K562 (cell line): ENCODE measurements around the gene PRR14L. TPM values are rescaled to one million over a fixed set of nuclear protein-coding genes. Genes with fewer than 3 reads are reported as not detected.
A peak's percentile ranks its signal among the peaks of the same experiment; 100 is the strongest.
"Not testable (repeated sequence)": the region's sequence is repeated elsewhere in the genome, so short reads cannot be mapped to it uniquely, and the experiment has no call there.

ENCODE experiments used
- ATAC-seq: fragments of 200-7000 bp; cut with Tn5 transposase; 3 replicates; pipeline ENCODE4 v1.9.1; 2020; ENCODE audit warnings: moderate library complexity
- BruUV-seq: library from RNA; stranded (reverse); fragments of 400-500 nt; replicated peaks from 2 replicates; lab custom pipeline; 2021; lab: Mats Ljungman, UMichigan
- CTCF ChIA-PET: fragments of 300-600 bp; formaldehyde crosslinking; extraction: SDS; loops from one replicate; lab custom pipeline; 2021; ENCODE audit warnings: low intra/inter-chr PET ratio; lab: Yijun Ruan, JAX
- POLR2A ChIA-PET: fragments of 300-600, 350-650 bp; sonication (Branson Sonifier 250); formaldehyde crosslinking; extraction: SDS; loops from one replicate; lab custom pipeline; 2021; ENCODE audit warnings: antibody characterized with exemption, inconsistent platforms; lab: Yijun Ruan, JAX
- DNase-seq, 4 experiments: peaks; one replicate each; pipeline versions ENCODE4 v3.0.0 to v3.0.0-alpha.2; 2011 to 2018; ENCODE audit warnings: low spot score in 3 of 4, mixed read lengths in 3 of 4; ENCODE audit errors: extremely low read depth in 1 of 4
- FAIRE-seq: peaks from 2 replicates; lab custom pipeline; 2011; peaks lifted over from hg19 to GRCh38; lab: Jason Lieb, UNC
- H2AFZ ChIP-seq: 2 replicates; pipeline ENCODE4 v1.6.0; 2011; ENCODE audit warnings: low read depth, low read length, control low read depth, inconsistent platforms
- H3K27ac ChIP-seq: fragments of 200-600 bp; 3 replicates; pipeline ENCODE4 v1.8.0; 2011; ENCODE audit warnings: low read depth, mild to moderate bottlenecking, control low read depth, inconsistent platforms, low read length, moderate library complexity, mixed read lengths; ENCODE audit errors: extremely low read depth
- H3K27me3 ChIP-seq, 2 experiments: fragments of 300-600 bp in 1 of 2; 2 replicates in 1 of 2; 3 replicates in 1 of 2; pipeline versions ENCODE4 v1.6.0 to v1.8.0; 2011; ENCODE audit warnings: inconsistent platforms in 2 of 2, low read length in 2 of 2, mild to moderate bottlenecking in 1 of 2, mixed read lengths in 1 of 2, moderate library complexity in 1 of 2; ENCODE audit not compliant: control insufficient read depth in 2 of 2, insufficient read depth in 2 of 2
- H3K36me3 ChIP-seq: fragments of 300-600 bp; 3 replicates; pipeline ENCODE4 v1.8.0; 2011; ENCODE audit warnings: mild to moderate bottlenecking, low read length, inconsistent platforms; ENCODE audit not compliant: control insufficient read depth, insufficient read depth
- H3K4me1 ChIP-seq, 2 experiments: fragments of 200-600 bp in 1 of 2; replicated peaks in 1 of 2; 2 replicates in 1 of 2; 3 replicates in 1 of 2; pipeline versions ENCODE4 v1.5.1 to v1.8.0; 2011; ENCODE audit warnings: inconsistent platforms in 2 of 2, low read length in 2 of 2, mild to moderate bottlenecking in 1 of 2, mixed read lengths in 1 of 2, moderate library complexity in 1 of 2; ENCODE audit not compliant: control insufficient read depth in 2 of 2, insufficient read depth in 2 of 2
- H3K4me2 ChIP-seq: 2 replicates; pipeline ENCODE4 v1.6.1; 2011; ENCODE audit warnings: low read length, control low read depth, inconsistent platforms, mixed read lengths; ENCODE audit not compliant: insufficient read depth
- H3K4me3 ChIP-seq: fragments of 200-600 bp; sonication (generic), shearing (Covaris generic); 2 replicates; pipeline ENCODE4 v1.5.1; 2016; ENCODE audit warnings: control low read depth, inconsistent platforms
- H3K79me2 ChIP-seq: fragments of 200-600 bp; 3 replicates; pipeline ENCODE4 v1.8.0; 2011; ENCODE audit warnings: low read length, inconsistent platforms; ENCODE audit not compliant: control insufficient read depth, insufficient read depth
- H3K9ac ChIP-seq, 2 experiments: 2 replicates each; pipeline versions ENCODE4 v1.6.0 to v1.6.1; 2011; ENCODE audit warnings: low read depth in 2 of 2, low read length in 2 of 2, control low read depth in 1 of 2, inconsistent platforms in 1 of 2, mild to moderate bottlenecking in 1 of 2, mixed read lengths in 1 of 2; ENCODE audit not compliant: insufficient read depth in 1 of 2
- H3K9me1 ChIP-seq: one replicate; pipeline ENCODE4 v1.6.0; 2011; ENCODE audit warnings: inconsistent platforms, mild to moderate bottlenecking, low read length, moderate library complexity; ENCODE audit not compliant: control insufficient read depth, insufficient read depth
- H3K9me3 ChIP-seq: replicated peaks from 2 replicates; pipeline ENCODE4 v1.5.1; 2011; ENCODE audit warnings: low read depth, low read length, inconsistent platforms; ENCODE audit not compliant: control insufficient read depth, insufficient read depth
- H4K20me1 ChIP-seq: replicated peaks from 2 replicates; pipeline ENCODE4 v1.6.1; 2011; ENCODE audit warnings: low read length, inconsistent platforms, mixed read lengths; ENCODE audit not compliant: control insufficient read depth, insufficient read depth
- ATF3 ChIP-seq, 2 experiments: fragments of 450-650 bp in 1 of 2; sonication (generic) in 1 of 2; formaldehyde crosslinking in 1 of 2; IDR thresholded peaks in 1 of 2; conservative IDR thresholded peaks in 1 of 2; 2 replicates each; pipeline versions ENCODE4 v1.6.1 to v1.8.1; 2016 to 2023; ENCODE audit warnings: mild to moderate bottlenecking in 2 of 2, moderate library complexity in 2 of 2, inconsistent platforms in 1 of 2, missing genetic modification reagents in 1 of 2
- SMAD2 ChIP-seq: fragments of 150-350 bp; IDR thresholded peaks from 2 replicates; pipeline ENCODE4 v1.6.1; 2014; ENCODE audit warnings: low read depth, mild to moderate bottlenecking, low read length
- WGBS: fragments of 100-300 bp; shearing (Covaris generic); methylation state at CpG from one replicate; pipeline ENCODE4 v1.1.6; 2016; ENCODE audit warnings: low coverage, mixed read lengths; ENCODE audit not compliant: insufficient coverage; ENCODE audit errors: missing lambda C conversion rate; 5-methylcytosine and 5-hydroxymethylcytosine counted together
- in situ Hi-C: fragments of 300-500 bp; cut with MboI; formaldehyde crosslinking; loops from 4 replicates; pipeline ENCODE4 v1.15.0; 2018; ENCODE audit warnings: inconsistent platforms, mixed read lengths
- intact Hi-C: fragments of 100-400 bp; cut with micrococcal nuclease; formaldehyde crosslinking; loops from 2 replicates; pipeline ENCODE4 v1.14.2; 2022
- polyA plus RNA-seq, 8 experiments: library from polyadenylated mRNA; depleted of rRNA in 4 of 8; stranded (reverse) in 5 of 8; unstranded in 3 of 8; fragments of >200 nt; fragmentation: Nextera tagmentation in 2 of 8; fragmentation: Illumina TruSeq in 1 of 8; extraction: Ambion mirVana in 2 of 8; extraction: Trizol in 1 of 8; gene quantifications; 2 replicates each; pipeline versions ENCODE4 v1.2.1 to v1.2.3, GENCODE V29; 2011 to 2014; ENCODE audit warnings: inconsistent platforms in 1 of 8, missing spikeins in 1 of 8
- total RNA-seq, 7 experiments: library from RNA; depleted of rRNA in 6 of 7; stranded (reverse); fragments of >200 nt in 6 of 7; fragmentation: Illumina TruSeq in 2 of 7; extraction: Trizol in 2 of 7; gene quantifications; 2 replicates each; pipeline versions ENCODE4 v1.2.1 to v1.2.3, GENCODE V29; 2011 to 2021; ENCODE audit warnings: low replicate concordance in 1 of 7

The PRR14L gene
- total and polyA plus RNA-seq, 9 of the 15 experiments (the other 6 are each of a cell fraction or from before 2014, with no cell fraction given), result 2.8 to 36.3 (median 12.3) TPM

- no peak overlapping the region for H2AFZ ChIP-seq
- DNase-seq (no peak), ATAC-seq (no peak), FAIRE-seq (no peak)
- 56% methylated on average over 2 of the region's 3 CpGs for WGBS
- BruUV-seq, result no TSS peak
- ChIA-PET POLR2A (no interaction called here), CTCF (no interaction called here)
- no peak overlapping the region for H3K4me3 ChIP-seq
- H3K9ac ChIP-seq, result no peak overlapping the region
- in situ Hi-C loops (no loop called here), intact Hi-C loops (no loop called here)
- H3K4me1 ChIP-seq, result peaks cover 0 to 3% of the 10 kb centered on the region in 2 experiments; a peak in 2 of 5 replicates
- peaks cover 53% of the 10 kb centered on the region for H3K36me3 ChIP-seq
- H4K20me1 ChIP-seq, result no peaks in the 10 kb centered on the region
- no peak overlapping the region for H3K4me2 ChIP-seq
- H3K79me2 ChIP-seq, result peaks cover 61% of the 10 kb centered on the region
- H3K27me3 ChIP-seq, result no peaks in the 10 kb centered on the region
- no peaks in the 10 kb centered on the region for H3K9me3 ChIP-seq
- no peak overlapping the region for H3K27ac ChIP-seq
- peak; percentile 26; the same call in 1 of the 2 replicates for TF ChIP-seq ATF3 (IDR thresholded peaks at IDR 0.05)
- TF ChIP-seq ATF3 (CRISPR knock-in tag; conservative IDR thresholded peaks at IDR 0.05), result no peak
- TF ChIP-seq SMAD2, result no peak
- no peaks in the 10 kb centered on the region for H3K9me1 ChIP-seq
Observed at GRCh38 chr22:31742115-31742514, 7.8 kb downstream of the PRR14L start.

- in situ Hi-C loops, H3K9ac ChIP-seq, intact Hi-C loops, H3K27ac ChIP-seq, H3K9me3 ChIP-seq, BruUV-seq, FAIRE-seq, ATAC-seq, H3K27me3 ChIP-seq, H3K4me1 ChIP-seq, DNase-seq, H3K4me2 ChIP-seq, H3K4me3 ChIP-seq, POLR2A ChIA-PET, H2AFZ ChIP-seq, H4K20me1 ChIP-seq, H3K9me1 ChIP-seq: not testable (repeated sequence)
- H3K79me2 ChIP-seq, result peaks cover 57% of the 10 kb centered on the region
- WGBS, result 86% methylated on average over 5 of the region's 7 CpGs
- peaks cover 49% of the 10 kb centered on the region for H3K36me3 ChIP-seq
- CTCF ChIA-PET, result interaction anchor here (0.6 kb wide), 1 partner anchor 173 kb away, joined by 3 read pairs; no protein-coding TSS in a partner anchor
Observed at GRCh38 chr22:31740314-31740713, 9.6 kb downstream of the PRR14L start.
